Kidney epithelial cell (primary cell): ENCODE results near the gene ARFRP1. TPM values are rescaled to one million over a fixed set of nuclear protein-coding genes. Genes with fewer than 3 reads are reported as not detected.
A peak's percentile ranks its signal among the peaks of the same experiment; 100 is the strongest.

Experiments
- DNase-seq: peaks from one replicate; pipeline ENCODE4 v3.0.0-alpha.2; 2010; ENCODE audit warnings: low read depth
- H3K27me3 ChIP-seq: 2 replicates; pipeline ENCODE4 v1.6.0; 2011; ENCODE audit warnings: low read length; ENCODE audit not compliant: control insufficient read depth, insufficient read depth
- H3K36me3 ChIP-seq: 2 replicates; pipeline ENCODE4 v1.5.1; 2011; ENCODE audit warnings: low read length; ENCODE audit not compliant: control insufficient read depth, insufficient read depth
- H3K4me3 ChIP-seq: 2 replicates; pipeline ENCODE4 v1.5.1; 2011; ENCODE audit warnings: low read depth, mild to moderate bottlenecking, control low read depth, low read length
- CTCF ChIP-seq: IDR thresholded peaks from 2 replicates; pipeline ENCODE4 v1.5.1; 2011; ENCODE audit warnings: mild to moderate bottlenecking, moderate library complexity, low read length, control low read depth, inconsistent platforms; ENCODE audit not compliant: insufficient read depth, poor library complexity, severe bottlenecking
- total RNA-seq: library from RNA; depleted of rRNA; stranded (reverse); fragments of >200 nt; gene quantifications from 2 replicates; pipeline ENCODE4 v1.2.3, GENCODE V29; 2015

Gene ARFRP1
- total RNA-seq, 1 donor from 2014 or later: 56.9 TPM

DNA sequence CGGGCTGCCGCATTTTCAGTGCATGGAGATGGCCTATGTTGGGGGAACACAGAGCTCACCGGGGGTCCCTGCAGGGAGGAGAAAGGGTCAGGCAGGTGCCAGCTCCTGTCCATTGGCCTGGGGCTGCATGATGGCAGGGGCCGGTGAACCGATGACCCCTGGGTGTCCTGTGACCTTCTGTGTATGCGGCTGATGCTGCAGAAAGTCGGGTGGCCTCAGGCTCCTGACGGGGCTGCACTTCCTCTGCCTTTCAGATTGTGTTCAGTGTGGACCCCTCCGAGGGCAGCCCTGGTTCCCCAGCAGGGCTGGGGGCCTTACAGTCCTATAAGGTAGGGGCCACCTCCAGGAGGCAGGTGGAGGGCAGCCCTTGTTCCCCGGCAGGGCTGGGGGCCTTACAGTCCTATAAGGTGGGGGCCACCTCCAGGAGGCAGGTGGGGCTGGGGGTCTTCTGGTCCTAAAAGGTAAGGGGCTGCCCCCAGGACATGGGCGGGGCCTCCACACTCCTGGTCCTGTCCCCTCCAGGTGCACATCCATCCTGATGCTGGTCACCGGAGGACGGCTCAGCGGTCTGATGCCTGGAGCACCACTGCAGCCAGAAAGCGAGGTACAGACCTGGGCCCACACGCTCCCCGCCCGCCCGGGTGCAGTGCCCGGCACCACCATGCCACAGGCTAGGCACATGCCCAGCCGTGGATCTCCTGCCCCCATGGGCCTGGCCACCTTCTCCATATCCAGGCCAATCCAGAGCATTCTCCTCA, 22.3 kb downstream of the ARFRP1 start:
- Histone ChIP-seq H3K27me3 (no peaks in the 10 kb centered on the region), H3K36me3 (no peaks in the 10 kb centered on the region), H3K4me3 (no peak overlapping the region)
- DNase-seq: no peak
- TF ChIP-seq CTCF: no peak

DNA sequence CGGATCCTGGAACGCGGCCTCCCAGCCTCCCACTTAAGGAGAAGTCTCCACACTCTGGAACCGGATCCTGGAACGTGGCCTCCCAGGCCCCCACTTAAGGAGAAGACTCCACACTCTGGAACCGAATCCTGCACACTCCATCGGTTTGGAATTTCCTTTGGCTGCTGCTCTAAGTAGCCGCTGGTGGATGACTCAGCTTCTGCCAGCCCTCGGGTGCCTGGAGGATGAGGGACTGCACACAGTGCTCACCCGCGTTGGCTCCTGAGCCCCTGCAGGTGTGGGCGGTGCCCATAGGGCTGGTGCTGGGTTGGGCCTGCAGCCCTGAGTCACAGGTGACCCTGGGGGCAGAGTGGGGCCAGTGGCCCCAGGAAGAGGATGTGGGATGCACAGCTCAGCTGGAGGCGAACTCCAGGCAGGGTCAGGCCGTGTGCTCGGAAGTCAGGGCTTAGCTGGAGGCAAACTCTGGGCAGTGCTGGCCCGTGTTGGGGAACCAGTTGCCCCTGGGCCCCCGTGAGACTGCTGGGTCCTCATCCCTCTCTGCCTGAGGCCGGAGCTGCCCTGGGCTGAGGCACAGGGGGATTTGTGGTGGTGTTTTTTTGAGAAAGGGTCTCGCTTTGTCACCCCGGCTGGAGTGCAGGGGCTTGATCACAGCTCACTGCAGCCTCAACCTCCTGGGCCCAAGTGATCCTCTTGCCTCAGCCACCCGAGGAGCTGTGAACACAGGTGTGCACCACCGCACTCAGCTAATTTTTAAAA, 25.2 kb downstream of the ARFRP1 start:
- DNase-seq: peak; percentile 96
- no peak overlapping the region for H3K4me3 ChIP-seq
- no peaks in the 10 kb centered on the region for H3K36me3 ChIP-seq
- no peaks in the 10 kb centered on the region for H3K27me3 ChIP-seq
- no peak for TF ChIP-seq CTCF

GRCh38 chr20:63681609-63682142, 26.1 kb downstream of the ARFRP1 start:
- H3K4me3 ChIP-seq: no peak overlapping the region
- no peaks in the 10 kb centered on the region for H3K36me3 ChIP-seq
- no peak for TF ChIP-seq CTCF
- H3K27me3 ChIP-seq: no peaks in the 10 kb centered on the region
- no peak for DNase-seq

DNA sequence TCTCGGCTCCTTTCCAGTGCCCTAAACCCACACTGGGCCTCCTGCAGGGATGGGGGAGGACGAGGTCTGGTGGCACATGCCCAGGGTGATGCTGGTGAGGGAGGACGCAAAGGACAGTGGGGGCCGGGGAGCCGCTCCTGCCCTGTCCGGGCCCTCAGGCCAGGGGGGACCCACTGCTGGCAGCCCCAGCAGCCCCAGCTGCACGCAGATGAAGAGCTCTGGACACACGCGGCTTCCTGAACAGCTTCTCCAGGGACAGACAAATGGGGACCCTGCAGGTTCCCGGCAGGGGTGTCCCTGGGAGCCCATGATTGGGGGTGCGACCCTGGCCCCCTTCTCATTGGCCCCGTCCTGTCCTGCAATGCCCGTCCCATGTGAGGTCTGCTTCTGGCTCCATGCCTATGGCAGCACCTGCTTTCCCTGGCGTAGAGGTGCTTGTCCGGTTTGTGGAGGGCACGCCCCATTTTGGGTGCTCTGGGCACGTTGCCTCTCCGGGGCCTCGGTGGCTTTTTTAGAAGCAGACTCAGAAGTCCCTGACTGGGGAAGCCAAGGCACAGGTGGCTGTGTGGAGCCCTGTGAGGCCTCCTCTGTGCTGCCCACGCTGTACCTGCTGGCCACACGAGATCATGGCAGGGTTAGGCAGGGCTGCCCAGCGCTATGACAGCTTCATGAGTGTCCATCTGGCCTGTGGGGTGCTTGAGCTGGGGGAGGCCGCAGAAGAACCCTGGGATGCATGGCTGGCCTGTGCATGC, 26.7 kb downstream of the ARFRP1 start:
- no peak for DNase-seq
- H3K36me3 ChIP-seq: no peaks in the 10 kb centered on the region

DNA sequence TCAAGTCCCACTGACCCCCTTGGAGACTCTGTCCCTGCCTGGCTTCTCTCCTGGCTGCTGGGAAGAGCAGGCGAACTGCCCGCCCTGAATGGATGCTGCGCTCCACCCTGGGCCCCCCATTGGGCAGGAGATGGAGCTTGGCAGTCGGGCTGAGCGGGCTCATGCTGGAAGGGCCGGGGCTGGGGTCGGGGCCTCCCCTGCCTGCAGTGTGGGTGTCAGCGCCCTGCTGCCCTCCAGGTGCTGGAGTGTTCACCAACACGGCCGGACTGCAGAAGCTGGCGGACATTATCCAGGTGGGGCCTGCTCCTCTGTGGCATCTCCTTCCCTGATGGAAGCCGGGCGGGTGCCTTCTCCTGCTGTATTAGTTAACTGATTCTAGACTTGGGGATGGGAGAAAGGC, 27.3 kb downstream of the ARFRP1 start:
- Histone ChIP-seq H3K36me3 (no peaks in the 10 kb centered on the region), H3K27me3 (no peaks in the 10 kb centered on the region), H3K4me3 (no peak overlapping the region)
- no peak for DNase-seq
- no peak for TF ChIP-seq CTCF

More for the DNA sequence above, 26.7 kb downstream of the ARFRP1 start:
- no peak for TF ChIP-seq CTCF
- Histone ChIP-seq H3K4me3 (no peak overlapping the region), H3K27me3 (no peaks in the 10 kb centered on the region)
